Liver (tissue), 9 donors: Measurements from ENCODE around the gene GRIN2C. TPM values are rescaled to one million over a fixed set of nuclear protein-coding genes. Genes with fewer than 3 reads are reported as not detected.

Experiments used
- DNase-seq: peaks from one replicate; pipeline ENCODE4 v3.0.0-alpha.2; 2017; ENCODE audit warnings: low spot score
- H3K27ac ChIP-seq, 2 donors: one replicate each; pipeline ENCODE4 v1.7.0; 2013; ENCODE audit warnings: inconsistent platforms in 2 of 2, low read length in 2 of 2, control low read depth in 1 of 2, low read depth in 1 of 2, mild to moderate bottlenecking in 1 of 2
- H3K27me3 ChIP-seq, 4 donors: one replicate each; pipeline versions ENCODE4 v1.6.1 to v1.7.0; 2013; ENCODE audit warnings: low read length in 3 of 4, inconsistent platforms in 1 of 4, mild to moderate bottlenecking in 1 of 4, moderate library complexity in 1 of 4; ENCODE audit not compliant: control insufficient read depth in 4 of 4, insufficient read depth in 4 of 4
- H3K36me3 ChIP-seq, 4 donors: one replicate each; pipeline versions ENCODE4 v1.6.1 to v1.7.0; 2013; ENCODE audit warnings: low read length in 3 of 4, mild to moderate bottlenecking in 3 of 4, low read depth in 1 of 4, moderate library complexity in 1 of 4; ENCODE audit not compliant: control insufficient read depth in 4 of 4, insufficient read depth in 3 of 4
- H3K4me1 ChIP-seq, 4 donors: one replicate each; pipeline versions ENCODE4 v1.6.1 to v1.7.0; 2013; ENCODE audit warnings: low read length in 3 of 4, mild to moderate bottlenecking in 3 of 4, moderate library complexity in 1 of 4; ENCODE audit not compliant: control insufficient read depth in 4 of 4, insufficient read depth in 4 of 4
- H3K4me3 ChIP-seq, 3 donors: one replicate each; pipeline versions ENCODE4 v1.6.1 to v1.7.0; 2013; ENCODE audit warnings: low read length in 3 of 3, control low read depth in 1 of 3, low read depth in 1 of 3, mild to moderate bottlenecking in 1 of 3
- H3K9ac ChIP-seq, 2 donors: one replicate each; pipeline ENCODE4 v1.7.0; 2013; ENCODE audit warnings: low read length in 2 of 2, mild to moderate bottlenecking in 2 of 2, moderate library complexity in 2 of 2, control low read depth in 1 of 2, low read depth in 1 of 2
- H3K9me3 ChIP-seq, 4 donors: one replicate each; pipeline versions ENCODE4 v1.6.1 to v1.7.0; 2013; ENCODE audit warnings: low read length in 3 of 4; ENCODE audit not compliant: control insufficient read depth in 4 of 4
- EGR1 ChIP-seq, 2 donors: IDR thresholded peaks; 2 replicates each; pipeline ENCODE4 v1.6.1; 2016 to 2018; ENCODE audit warnings: antibody characterized with exemption in 2 of 2, low read depth in 2 of 2
- FOXA1 ChIP-seq: IDR thresholded peaks from 2 replicates; pipeline ENCODE4 v1.6.1; 2016; ENCODE audit warnings: antibody characterized with exemption
- FOXA2 ChIP-seq: IDR thresholded peaks from 2 replicates; pipeline ENCODE4 v1.6.1; 2016; ENCODE audit warnings: antibody characterized with exemption
- GABPA ChIP-seq, 2 donors: IDR thresholded peaks in 1 of 2; conservative IDR thresholded peaks in 1 of 2; 2 replicates each; pipeline ENCODE4 v1.6.1; 2016; ENCODE audit warnings: antibody characterized with exemption in 2 of 2, mild to moderate bottlenecking in 1 of 2, moderate library complexity in 1 of 2
- HNF4G ChIP-seq: IDR thresholded peaks from 2 replicates; pipeline ENCODE4 v1.6.1; 2016; ENCODE audit warnings: antibody characterized with exemption
- JUND ChIP-seq, 2 donors: IDR thresholded peaks; 2 replicates each; pipeline ENCODE4 v1.6.1; 2016; ENCODE audit warnings: antibody characterized with exemption in 2 of 2
- NR2F2 ChIP-seq: IDR thresholded peaks from 2 replicates; pipeline ENCODE4 v1.6.1; 2016; ENCODE audit warnings: antibody characterized with exemption
- RAD21 ChIP-seq, 2 donors: IDR thresholded peaks; 2 replicates each; pipeline ENCODE4 v1.6.1; 2016; ENCODE audit warnings: antibody characterized with exemption in 2 of 2, mild to moderate bottlenecking in 2 of 2
- SP1 ChIP-seq: IDR thresholded peaks from 2 replicates; pipeline ENCODE4 v1.6.1; 2018; ENCODE audit warnings: antibody characterized with exemption, mild to moderate bottlenecking
- TAF1 ChIP-seq: conservative IDR thresholded peaks from 2 replicates; pipeline ENCODE4 v1.6.1; 2016; ENCODE audit warnings: antibody characterized with exemption, mild to moderate bottlenecking
- YY1 ChIP-seq: IDR thresholded peaks from 2 replicates; pipeline ENCODE4 v1.6.1; 2016; ENCODE audit warnings: antibody characterized with exemption, mild to moderate bottlenecking
- WGBS: extraction: QIAGEN DNeasy Blood & Tissue Kit; methylation state at CpG from one replicate; pipeline ENCODE4 v1.1.7; 2013; 5-methylcytosine and 5-hydroxymethylcytosine counted together
- polyA plus RNA-seq, 2 donors: library from polyadenylated mRNA; stranded (reverse) in 1 of 2; unstranded in 1 of 2; fragments of 200-250 nt in 1 of 2; fragments of >200 nt in 1 of 2; fragmentation: Nextera tagmentation in 1 of 2; extraction: Ambion mirVana in 1 of 2; gene quantifications; one replicate each; pipeline versions ENCODE4 v1.2.1 to v1.2.3, GENCODE V29; 2013 to 2015
- total RNA-seq, 2 donors: library from RNA; depleted of rRNA; stranded (reverse); fragments of >200 nt; gene quantifications; one replicate each; pipeline ENCODE4 v1.2.3, GENCODE V29; 2014
- TF ChIP-seq, protein P1 (sequence below): IDR thresholded peaks from 2 replicates; pipeline ENCODE4 v1.6.1; 2016; ENCODE audit warnings: antibody characterized with exemption
- TF ChIP-seq, protein P2 (sequence below): IDR thresholded peaks from 2 replicates; pipeline ENCODE4 v1.6.1; 2016; ENCODE audit warnings: antibody characterized with exemption
- TF ChIP-seq, protein P3 (sequence below): IDR thresholded peaks from 2 replicates; pipeline ENCODE4 v1.6.1; 2016; ENCODE audit warnings: antibody characterized with exemption, mild to moderate bottlenecking
- TF ChIP-seq, protein P4 (sequence below): IDR thresholded peaks from 2 replicates; pipeline ENCODE4 v1.6.1; 2016; ENCODE audit warnings: antibody characterized with exemption
- donor health status: healthy.
- donor health status: healthy.
- donor health status: healthy.
- donor health status: healthy.
- donor health status: healthy.

GRIN2C gene
- total and polyA plus RNA-seq, 4 donors = 0.03 to 0.10 (median 0.09) TPM; not detected in 1

DNA sequence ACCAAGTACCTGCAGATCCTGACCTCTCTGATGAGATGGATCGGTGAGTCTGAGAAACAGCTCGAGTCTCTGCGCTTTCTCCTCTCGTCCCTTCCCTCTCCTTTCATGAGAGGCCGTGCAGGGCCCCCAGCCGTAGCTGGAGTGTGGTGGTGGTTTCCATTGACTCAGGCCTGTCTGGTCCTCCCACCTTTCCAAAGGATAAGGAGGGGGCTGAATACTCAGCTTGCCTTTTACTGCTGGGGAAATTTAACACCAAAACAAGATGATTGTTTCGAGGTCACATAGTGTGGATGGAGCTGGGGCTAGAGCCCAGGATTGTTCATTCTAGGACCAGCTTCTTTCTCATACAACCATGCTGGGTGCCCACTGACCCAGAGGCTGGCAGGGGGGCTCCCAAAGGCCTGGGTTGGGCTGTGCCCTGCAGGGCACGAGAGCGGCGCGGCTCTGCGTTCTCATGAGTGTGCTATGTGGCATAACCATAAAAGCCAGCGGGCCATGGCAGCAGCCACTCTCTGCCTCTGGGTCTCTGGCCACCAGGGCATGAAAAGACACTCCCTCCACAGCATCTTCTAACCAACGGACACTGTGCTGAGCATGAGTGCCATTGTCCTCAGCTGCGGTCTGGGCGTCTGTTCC, 39.8 kb downstream of the GRIN2C start (continued):
- TF ChIP-seq, protein P1, sequence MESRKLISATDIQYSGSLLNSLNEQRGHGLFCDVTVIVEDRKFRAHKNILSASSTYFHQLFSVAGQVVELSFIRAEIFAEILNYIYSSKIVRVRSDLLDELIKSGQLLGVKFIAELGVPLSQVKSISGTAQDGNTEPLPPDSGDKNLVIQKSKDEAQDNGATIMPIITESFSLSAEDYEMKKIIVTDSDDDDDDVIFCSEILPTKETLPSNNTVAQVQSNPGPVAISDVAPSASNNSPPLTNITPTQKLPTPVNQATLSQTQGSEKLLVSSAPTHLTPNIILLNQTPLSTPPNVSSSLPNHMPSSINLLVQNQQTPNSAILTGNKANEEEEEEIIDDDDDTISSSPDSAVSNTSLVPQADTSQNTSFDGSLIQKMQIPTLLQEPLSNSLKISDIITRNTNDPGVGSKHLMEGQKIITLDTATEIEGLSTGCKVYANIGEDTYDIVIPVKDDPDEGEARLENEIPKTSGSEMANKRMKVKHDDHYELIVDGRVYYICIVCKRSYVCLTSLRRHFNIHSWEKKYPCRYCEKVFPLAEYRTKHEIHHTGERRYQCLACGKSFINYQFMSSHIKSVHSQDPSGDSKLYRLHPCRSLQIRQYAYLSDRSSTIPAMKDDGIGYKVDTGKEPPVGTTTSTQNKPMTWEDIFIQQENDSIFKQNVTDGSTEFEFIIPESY = no peak

DNA sequence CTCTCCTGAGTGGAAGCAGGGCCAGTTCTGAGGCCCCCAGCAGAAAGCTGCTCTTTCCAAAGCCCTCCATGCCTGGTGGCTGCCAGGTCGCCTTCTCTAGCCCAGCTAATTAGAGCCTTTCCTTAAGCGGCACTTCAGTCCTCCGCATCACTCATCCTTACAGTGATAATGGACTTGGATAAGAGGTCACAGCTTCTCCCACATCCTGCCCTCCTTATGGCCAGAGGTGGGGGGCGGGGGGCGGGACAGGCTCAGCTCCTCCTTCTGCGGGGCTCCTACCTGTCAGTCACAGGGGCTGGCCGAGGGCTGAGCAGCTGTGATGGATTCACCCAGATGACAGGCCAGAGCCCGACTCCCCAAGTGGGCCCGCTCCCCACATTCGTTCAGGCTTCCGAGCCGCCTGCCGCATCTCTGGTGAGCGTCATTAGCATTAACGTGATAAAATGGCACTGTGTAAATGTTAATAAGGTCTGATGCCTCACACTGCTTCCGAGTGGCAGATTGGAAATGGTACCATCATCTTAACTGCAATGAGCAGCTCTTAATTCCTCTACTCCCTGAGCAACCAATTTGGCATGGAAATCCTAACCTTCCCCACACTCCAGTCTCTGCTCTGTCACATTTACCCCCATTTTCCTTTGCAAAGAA, 41.3 kb downstream of the GRIN2C start:
- no peak overlapping the region for H3K27ac ChIP-seq
- TF ChIP-seq YY1 (no peak), JUND (IDR thresholded peaks at IDR 0.05) (no peak), TAF1 (no peak), FOXA2 (no peak), FOXA1 (no peak), RAD21 (IDR thresholded peaks at IDR 0.05) (no peak), NR2F2 (no peak), HNF4G (no peak), EGR1 (IDR thresholded peaks at IDR 0.05; ENCODE audit: low read depth in 2 of 2) (no peak), GABPA (IDR thresholded peaks at IDR 0.05 in 1 of 2, conservative IDR thresholded peaks at IDR 0.05 in 1 of 2) (no peak), SP1 (no peak)
- TF ChIP-seq, protein P2, sequence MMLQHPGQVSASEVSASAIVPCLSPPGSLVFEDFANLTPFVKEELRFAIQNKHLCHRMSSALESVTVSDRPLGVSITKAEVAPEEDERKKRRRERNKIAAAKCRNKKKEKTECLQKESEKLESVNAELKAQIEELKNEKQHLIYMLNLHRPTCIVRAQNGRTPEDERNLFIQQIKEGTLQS = no peak
- TF ChIP-seq, protein P3, sequence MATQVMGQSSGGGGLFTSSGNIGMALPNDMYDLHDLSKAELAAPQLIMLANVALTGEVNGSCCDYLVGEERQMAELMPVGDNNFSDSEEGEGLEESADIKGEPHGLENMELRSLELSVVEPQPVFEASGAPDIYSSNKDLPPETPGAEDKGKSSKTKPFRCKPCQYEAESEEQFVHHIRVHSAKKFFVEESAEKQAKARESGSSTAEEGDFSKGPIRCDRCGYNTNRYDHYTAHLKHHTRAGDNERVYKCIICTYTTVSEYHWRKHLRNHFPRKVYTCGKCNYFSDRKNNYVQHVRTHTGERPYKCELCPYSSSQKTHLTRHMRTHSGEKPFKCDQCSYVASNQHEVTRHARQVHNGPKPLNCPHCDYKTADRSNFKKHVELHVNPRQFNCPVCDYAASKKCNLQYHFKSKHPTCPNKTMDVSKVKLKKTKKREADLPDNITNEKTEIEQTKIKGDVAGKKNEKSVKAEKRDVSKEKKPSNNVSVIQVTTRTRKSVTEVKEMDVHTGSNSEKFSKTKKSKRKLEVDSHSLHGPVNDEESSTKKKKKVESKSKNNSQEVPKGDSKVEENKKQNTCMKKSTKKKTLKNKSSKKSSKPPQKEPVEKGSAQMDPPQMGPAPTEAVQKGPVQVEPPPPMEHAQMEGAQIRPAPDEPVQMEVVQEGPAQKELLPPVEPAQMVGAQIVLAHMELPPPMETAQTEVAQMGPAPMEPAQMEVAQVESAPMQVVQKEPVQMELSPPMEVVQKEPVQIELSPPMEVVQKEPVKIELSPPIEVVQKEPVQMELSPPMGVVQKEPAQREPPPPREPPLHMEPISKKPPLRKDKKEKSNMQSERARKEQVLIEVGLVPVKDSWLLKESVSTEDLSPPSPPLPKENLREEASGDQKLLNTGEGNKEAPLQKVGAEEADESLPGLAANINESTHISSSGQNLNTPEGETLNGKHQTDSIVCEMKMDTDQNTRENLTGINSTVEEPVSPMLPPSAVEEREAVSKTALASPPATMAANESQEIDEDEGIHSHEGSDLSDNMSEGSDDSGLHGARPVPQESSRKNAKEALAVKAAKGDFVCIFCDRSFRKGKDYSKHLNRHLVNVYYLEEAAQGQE = no peak
- TF ChIP-seq, protein P4, sequence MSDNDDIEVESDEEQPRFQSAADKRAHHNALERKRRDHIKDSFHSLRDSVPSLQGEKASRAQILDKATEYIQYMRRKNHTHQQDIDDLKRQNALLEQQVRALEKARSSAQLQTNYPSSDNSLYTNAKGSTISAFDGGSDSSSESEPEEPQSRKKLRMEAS = no peak
- no peak overlapping the region for H3K4me3 ChIP-seq
- no peaks in the 10 kb centered on the region for H3K9me3 ChIP-seq
- WGBS = 98% methylated on average over 16 of the region's 16 CpGs
- no peaks in the 10 kb centered on the region for H3K27me3 ChIP-seq
- peaks cover 0 to 5% (median 1%) of the 10 kb centered on the region in 4 donors for H3K36me3 ChIP-seq
- DNase-seq = no peak
- H3K4me1 ChIP-seq = no peaks in the 10 kb centered on the region
- no peak overlapping the region for H3K9ac ChIP-seq
